ENCODE data around the gene C2CD2. TPM values are rescaled to one million over a fixed set of nuclear protein-coding genes. Genes with fewer than 3 reads are reported as not detected.

C2CD2 gene
- polyA plus RNA-seq, 3 donors = 13.6 to 20.2 (median 15.2) TPM

DNA sequence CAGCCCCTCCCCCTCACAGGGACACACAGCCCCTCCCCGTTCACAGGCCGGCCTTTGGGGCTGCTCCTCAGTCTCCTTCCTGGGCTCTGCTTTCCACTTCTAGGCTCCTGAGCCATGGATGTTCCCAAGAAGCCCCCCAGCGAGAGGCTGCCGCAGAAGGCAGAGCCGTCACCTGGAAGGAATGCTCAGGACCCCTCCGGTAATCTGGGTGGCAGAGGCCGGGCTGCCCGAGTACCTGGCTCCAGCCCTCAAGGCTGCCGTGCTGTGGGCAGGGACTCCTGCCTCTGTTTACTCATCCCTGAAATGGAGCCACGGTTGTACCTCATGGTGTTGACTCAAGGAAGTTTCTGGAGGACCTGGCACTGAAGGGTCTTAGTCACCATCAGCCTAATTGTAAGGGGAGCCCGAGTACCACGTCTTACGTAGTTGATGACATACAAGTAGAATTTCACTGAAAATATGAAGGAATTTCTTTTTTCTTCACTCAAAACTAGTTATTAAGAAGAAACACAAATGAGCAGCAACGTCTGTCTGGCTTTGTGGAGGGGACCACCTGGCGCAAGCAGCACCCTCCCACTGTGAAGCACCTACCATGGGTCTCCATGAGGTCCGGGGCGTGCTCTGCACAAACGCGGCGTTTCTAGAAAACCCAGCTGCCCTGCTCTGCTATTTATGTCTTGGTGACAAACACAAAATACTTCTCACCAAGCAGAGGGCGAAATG, 108.3 kb downstream of the C2CD2 start:
- DNase-seq (ENCODE audit: extremely low read depth in 1 of 11, low read depth in 9 of 11, low spot score in 4 of 11) = no peak

DNA sequence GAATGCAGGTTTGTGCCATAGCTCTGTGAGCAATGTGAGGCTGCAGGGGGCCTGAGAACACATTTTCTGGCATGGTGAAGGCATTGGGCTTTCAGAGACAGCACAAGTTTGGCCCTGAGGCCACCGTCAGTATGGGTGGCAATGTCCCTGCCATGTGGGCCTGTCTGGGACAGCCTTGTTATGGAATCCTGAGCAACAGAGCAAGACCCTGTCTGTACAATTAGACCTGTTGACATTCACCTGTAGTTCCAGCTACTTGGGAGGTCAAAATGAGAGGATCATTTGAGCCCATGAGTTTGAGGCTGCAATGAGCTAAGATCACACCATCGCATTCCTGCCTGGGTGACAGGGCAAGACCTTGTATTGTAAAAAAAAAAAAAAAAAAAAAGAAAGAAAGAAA, 110.2 kb downstream of the C2CD2 start:
- no peak for DNase-seq (ENCODE audit: extremely low read depth in 1 of 11, low read depth in 9 of 11, low spot score in 4 of 11)

DNA sequence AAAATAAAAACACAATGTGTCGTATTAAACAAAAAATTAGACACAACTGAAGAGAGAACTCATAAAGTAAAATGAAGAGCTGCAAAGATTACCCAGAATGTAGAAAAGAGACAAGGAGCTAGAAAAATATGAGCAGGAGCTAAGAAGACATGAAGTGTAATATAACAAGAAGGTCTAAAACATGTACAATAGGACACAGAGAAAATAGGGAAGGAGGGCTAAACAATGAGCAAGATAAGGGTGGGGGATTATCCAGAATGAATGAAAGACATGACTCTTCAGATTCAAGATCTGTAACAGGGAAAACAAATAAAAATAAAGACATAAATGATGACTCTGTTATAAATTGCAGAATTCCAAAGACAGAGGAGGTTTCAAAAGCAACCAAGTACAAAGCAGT, 112.9 kb downstream of the C2CD2 start:
- no peak for DNase-seq (ENCODE audit: extremely low read depth in 1 of 11, low read depth in 9 of 11, low spot score in 4 of 11)

DNA sequence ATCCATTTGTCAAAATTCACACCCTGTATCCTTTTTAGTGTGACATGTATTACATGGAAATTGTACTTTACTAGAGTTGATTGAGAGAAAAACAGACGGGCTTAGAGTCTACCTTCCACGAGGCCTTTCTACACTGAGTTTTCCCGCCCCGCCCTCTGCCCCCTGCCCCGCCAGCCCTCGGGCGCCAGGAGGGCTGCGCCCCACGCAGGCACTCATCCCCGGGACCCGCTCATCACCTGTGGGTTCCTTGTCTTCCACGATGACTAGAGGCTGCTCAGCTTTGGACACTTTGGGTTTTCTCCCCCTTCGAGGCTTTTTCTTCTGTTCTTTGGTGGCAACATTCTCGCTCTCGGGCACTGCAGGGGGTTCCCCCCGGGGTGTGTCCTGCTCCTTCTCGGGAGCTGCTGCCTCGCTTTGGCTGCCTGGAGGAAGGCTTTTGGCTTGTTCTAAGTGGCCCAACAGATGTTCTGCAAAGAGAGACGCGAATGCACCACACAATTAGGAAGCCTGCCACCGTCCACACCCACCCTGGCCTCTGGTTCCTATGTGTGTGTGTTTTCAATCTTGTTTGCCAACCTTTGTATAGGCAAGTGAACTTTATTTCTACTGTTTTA, 114.3 kb downstream of the C2CD2 start:
- no peak for DNase-seq (ENCODE audit: extremely low read depth in 1 of 11, low read depth in 9 of 11, low spot score in 4 of 11)

DNA sequence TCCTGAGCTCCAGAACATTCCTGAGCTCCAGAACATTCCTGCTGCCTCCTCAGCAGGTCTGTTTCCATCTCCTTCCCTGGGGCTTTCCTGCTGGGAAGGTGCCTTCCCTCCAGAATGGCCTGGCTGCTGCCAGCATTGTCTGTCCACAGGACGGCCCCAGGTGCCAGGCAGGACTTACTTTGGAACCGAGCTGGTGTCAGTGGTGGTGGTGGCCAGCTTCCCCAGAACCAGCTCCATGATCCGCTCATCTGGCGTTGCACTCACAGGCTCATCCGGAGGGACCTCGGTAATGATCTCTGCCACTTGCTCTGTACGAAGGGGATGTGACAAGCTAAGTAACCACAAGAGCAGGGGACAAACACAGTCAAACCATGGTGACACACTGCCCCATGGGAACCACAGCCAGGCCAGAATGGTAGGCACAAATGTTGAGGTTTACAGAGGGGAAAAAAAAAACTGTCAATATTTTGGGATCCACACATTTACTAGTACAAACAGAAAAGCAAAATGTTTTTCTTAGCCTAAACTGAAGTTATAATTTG, 116.0 kb downstream of the C2CD2 start:
- no peak for DNase-seq (ENCODE audit: extremely low read depth in 1 of 11, low read depth in 9 of 11, low spot score in 4 of 11)

DNA sequence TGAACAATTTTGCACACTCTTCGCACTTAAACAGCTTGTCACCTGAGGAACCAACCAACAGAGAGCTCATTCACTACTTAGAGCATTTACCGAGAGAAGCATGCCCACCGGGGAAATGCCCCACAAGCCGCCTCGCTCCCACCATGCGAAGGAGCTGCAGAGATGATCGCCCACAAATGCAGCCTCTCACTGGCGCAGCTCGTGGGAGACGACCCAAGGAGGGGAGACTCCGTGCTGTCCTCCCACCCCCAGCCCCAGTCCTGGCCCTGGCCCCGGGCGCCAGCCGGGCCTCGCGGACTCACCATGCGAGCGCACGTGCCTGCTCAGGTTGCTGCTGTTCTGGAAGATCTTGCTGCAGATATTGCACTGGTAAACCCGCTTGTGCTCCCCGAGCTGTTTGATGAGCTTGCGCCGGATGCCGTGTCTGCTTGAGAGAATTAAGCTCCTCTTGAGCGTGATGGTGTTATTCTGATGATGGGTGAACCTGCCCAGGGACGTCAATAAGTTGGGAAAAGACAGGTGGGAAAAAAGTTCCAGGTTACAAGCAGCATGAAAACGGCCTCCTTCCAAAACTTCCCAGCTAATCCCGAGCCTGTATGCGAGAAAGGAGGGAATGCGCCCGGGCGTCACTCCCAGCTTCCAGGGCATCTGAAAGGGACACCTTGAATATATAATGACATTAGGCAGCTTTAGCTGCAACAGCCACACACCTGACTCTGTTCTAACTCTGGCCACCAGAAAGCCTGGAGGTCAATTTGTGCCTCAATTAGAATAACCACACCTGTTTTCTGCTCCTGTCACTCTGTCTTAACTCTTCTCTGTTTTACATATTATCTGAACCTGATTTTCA, 117.4 kb downstream of the C2CD2 start:
- no peak for DNase-seq (ENCODE audit: extremely low read depth in 1 of 11, low read depth in 9 of 11, low spot score in 4 of 11)

DNA sequence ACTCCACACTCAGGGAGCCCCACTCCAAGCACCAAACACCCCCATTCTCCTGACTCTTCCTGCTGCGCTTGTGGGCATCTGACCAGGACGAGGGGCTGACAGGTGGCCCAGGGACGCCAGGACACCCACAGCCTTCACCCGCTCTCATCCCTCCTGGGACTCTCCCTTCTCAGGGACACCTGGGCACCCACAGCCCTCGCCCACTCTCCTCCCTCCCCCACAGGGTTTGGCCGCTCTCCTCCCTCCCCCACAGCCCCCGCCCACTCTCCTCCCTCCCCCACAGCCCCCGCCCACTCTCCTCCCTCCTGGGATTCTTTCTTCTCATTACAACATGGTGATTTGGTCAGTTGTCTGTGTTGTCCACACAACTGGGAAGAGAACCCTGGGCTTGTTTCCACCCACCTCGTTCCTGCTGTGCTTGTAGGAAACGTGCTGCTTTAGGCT, 118.1 kb downstream of the C2CD2 start:
- DNase-seq (ENCODE audit: extremely low read depth in 1 of 11, low read depth in 9 of 11, low spot score in 4 of 11) = no peak

Other genes with a start within 250 kb of the C2CD2 start
- 10 to 100 TPM; 16.8 to 22.5 (median 18.2) TPM for gene RIPK4, start 187.0 kb downstream of the C2CD2 start, polyA plus RNA-seq (ENCODE audit: insufficient read length in 3 of 3)
- gene PRDM15, start 74.7 kb downstream of the C2CD2 start, polyA plus RNA-seq (ENCODE audit: insufficient read length in 3 of 3) = 1 to 10 TPM; 5.9 to 8.8 (median 6.5) TPM
- 10 to 100 TPM in 2 of 3 donors, 1 to 10 TPM in 1; 9.4 to 14.1 (median 10.8) TPM for gene ZBTB21, start 56.3 kb upstream of the C2CD2 start, polyA plus RNA-seq (ENCODE audit: insufficient read length in 3 of 3)
- gene UMODL1, start 117.3 kb upstream of the C2CD2 start, polyA plus RNA-seq (ENCODE audit: insufficient read length in 3 of 3) = under 1 TPM in 2 of 3 donors, not detected in 1; 0.17 to 0.45 TPM